NCI-H1417 (cell line): ENCODE measurements around the gene SYNE1.

Experiments used
- DNase-seq, 3 experiments: peaks; one replicate each; lab custom pipeline; 2025; lab: John Stamatoyannopoulos, UW

SYNE1 gene

GRCh38 chr6:152420696-152421095 lies 216.5 kb downstream of the SYNE1 start:
- DNase-seq: no peak

- DNase-seq: no peak
These were observed 218.6 kb downstream of the SYNE1 start for GRCh38 chr6:152418551-152418950.

GRCh38 chr6:152416652-152417051 lies 220.5 kb downstream of the SYNE1 start:
- DNase-seq: no peak

DNA sequence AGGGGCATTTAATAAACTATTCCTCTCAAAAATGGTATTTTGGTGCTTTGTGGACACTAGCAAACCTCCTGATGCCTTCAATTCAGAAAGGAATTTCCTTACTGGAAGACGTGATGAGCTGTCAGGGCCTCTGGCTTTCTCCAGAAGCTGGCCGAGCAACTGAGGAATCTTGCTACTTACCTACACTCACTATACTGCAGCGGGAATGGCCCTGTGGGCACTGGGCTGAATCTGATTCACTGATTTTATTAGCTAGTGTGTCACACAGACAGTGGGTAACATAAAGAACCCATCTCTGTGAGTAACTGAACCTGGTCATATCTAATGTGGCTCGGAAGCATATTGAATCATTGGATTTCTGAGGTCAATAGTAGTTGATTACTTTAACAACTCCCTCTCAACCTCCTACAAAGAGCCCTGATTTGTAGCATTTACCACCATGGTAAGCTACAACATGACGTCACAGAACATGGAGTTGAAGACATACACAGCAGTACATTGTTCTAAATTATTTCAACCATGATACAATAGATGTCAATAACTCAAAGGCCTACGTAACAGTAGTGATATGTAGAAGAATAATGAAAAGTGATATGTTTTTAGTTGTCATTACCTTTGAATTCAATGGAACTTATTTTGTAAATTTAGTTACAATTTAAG lies 232.1 kb downstream of the SYNE1 start:
- no peak for DNase-seq

GRCh38 chr6:152404086-152404857 lies 232.9 kb downstream of the SYNE1 start:
- no peak for DNase-seq

- DNase-seq: no peak
These were observed 234.4 kb downstream of the SYNE1 start for GRCh38 chr6:152402791-152403190.

- no peak for DNase-seq
These were observed 235.2 kb downstream of the SYNE1 start for GRCh38 chr6:152401978-152402377.

DNA sequence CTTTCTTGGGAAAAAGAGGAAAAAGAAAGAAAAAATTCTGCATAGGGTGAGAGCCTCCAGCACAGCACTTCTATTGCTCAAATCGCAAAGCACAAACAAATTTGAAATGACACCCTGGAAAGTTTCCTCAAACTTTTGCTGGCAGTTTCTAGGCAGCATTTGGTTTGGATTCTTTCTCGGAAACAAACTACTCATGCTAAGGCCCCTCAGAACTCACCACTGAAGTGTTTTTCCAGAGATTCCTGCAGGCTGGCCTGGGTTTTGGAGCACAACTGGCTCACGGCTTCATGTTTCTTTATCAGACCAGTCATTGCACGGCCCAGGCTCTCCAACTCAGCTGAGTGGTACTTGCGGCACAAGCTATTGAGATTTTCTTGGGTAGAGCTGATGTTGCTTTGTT lies 237.8 kb downstream of the SYNE1 start:
- no peak for DNase-seq

GRCh38 chr6:152398993-152399392 lies 238.2 kb downstream of the SYNE1 start:
- no peak for DNase-seq

DNA sequence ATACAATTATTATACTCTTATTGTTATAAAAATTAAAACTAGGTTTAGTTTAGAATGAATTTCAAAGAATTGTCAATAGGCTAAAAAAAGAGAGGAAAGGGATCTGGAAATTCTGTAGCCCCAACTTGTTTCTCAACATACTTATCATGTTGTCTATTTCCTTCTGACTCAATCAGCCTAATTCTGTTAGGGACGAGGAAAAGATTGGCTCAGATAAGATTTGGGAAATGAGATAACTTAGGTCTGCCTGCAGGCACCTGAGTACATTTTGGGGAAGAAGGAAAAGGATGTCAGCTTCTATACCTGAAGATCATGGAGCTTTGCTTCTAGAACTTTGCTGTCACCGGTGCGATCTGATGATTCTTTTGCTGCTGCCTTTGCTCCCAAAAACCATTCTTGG lies 238.8 kb downstream of the SYNE1 start:
- no peak for DNase-seq

- DNase-seq: no peak
These were observed 242.9 kb downstream of the SYNE1 start for GRCh38 chr6:152394303-152394702.

- no peak for DNase-seq
These were observed 245.8 kb downstream of the SYNE1 start for GRCh38 chr6:152391179-152391880.

DNA sequence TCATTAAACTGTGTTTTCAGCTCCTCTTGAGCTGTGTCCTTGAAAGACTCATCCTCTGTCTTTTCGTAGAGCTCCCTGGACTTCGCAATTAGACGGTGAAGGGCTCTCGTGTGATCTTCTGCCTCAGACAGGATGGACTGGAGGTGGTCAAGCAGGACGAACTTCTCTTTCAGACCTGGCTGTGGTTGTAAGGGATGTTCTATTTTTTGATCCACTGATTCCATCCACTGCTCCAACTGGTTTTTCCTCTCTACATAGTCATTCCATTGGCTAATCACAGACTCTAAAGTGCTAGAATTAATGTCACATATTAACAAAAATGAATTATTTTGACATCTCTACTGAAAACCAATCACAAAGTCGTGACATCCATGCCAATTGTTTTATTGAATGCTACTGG lies 250.1 kb downstream of the SYNE1 start:
- DNase-seq: no peak

DNA sequence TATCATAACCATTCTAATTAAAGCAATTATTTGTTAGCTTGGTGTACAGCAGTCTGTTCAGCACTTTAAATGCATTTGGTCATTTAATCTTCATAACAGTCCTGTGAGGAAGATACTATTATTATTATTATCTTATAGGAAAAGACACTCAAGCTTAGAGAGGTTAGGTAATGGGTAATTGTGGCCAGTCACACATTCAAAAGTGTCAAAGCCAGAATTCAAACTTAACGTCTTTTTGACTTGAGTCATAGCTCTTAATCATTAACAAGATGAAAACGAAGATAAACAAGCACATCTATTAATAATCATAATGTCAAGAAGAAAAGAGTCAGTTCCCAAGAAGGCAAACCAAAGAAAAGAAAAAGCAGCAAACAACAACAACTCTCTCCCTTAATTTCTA lies 251.0 kb downstream of the SYNE1 start:
- DNase-seq: no peak

GRCh38 chr6:152380993-152381898 lies 255.9 kb downstream of the SYNE1 start:
- DNase-seq: peak in 1 of 3 experiments; percentile 14

DNA sequence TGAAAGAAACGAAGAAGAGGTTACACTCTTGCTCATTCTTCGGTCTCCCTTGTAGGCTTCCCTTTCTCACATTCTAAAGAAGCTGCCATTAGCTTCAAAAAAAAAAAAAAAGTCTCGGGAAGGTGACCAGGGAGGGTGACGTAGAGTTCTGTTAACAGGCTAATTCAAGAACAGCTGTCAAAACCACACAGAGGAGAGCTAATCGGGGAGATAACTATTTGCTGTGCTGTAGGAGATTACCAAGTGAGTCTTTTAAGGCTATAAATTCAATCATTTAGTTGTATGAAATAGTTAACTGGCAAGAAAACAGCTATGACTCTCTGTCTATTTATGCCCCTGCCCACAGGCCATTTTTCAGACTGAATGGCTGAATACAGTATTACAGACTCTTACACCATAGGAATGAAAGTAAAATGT lies 256.8 kb downstream of the SYNE1 start:
- no peak for DNase-seq

DNA sequence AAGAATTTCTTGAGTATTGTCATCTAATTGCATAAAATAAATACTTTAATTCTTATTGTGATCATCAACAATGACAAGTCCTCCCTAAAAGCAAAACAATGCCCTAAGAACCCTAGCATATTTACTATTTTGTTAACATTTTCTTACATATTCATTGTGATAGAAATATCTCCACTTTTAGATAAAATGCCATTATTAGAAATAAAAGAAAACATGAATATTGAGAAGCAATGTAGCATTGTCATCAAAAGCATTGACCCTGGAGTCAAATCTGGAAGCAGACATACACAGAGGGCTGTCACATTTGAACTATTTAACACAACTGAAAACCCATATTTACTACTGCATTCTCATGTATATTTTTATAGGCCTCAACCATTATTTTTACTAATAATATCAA lies 257.7 kb downstream of the SYNE1 start:
- DNase-seq: no peak

DNA sequence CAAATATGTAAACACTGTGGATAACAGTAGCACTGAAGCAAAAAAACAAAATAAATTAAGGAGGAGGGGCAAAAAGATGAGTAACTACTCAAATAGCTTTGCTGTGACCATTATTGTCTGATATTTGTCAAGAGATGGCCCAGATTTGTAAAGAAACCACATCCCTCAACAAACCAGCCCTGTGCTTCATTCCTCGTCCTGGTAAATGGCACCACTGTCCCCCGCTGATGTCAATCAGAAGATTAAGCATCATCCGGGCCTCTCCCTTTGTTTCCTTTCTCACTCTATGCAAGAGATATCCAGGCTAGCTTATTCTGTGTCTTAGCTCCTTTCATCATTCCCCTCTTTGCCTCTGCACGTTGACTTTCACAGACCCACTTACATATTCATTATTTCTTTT lies 259.0 kb downstream of the SYNE1 start:
- no peak for DNase-seq

- no peak for DNase-seq
These were observed 262.0 kb downstream of the SYNE1 start for GRCh38 chr6:152375197-152375596.

GRCh38 chr6:152372945-152373344 lies 264.2 kb downstream of the SYNE1 start:
- DNase-seq: no peak

DNA sequence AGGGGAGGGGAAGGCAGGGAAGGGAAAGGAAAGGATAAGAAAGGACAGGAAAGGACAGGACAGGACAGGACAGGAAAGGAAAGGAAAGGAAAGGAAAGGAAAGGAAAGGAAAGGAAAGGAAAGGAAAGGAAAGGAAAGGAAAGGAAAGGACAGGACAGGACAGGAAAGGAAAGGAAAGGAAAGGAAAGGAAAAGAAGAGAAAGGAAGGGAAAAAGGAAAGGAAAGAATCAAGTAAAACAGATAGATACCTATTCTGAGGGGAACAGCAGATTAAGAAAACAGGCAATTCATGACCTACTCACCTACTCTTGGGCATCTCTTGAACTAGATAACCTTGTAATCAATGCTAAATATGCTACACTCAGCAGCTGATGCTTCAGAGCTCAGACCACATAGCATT lies 265.4 kb downstream of the SYNE1 start:
- no peak for DNase-seq
